Myocyte (in vitro differentiated cells): ENCODE results near the gene PTPRS. TPM values are rescaled to one million over a fixed set of nuclear protein-coding genes. Genes with fewer than 3 reads are reported as not detected.
A peak's percentile ranks its signal among the peaks of the same experiment; 100 is the strongest.
"Not testable (repeated sequence)": the region's sequence is repeated elsewhere in the genome, so short reads cannot be mapped to it uniquely, and the experiment has no call there.

Experiments used
- DNase-seq: peaks from one replicate; pipeline ENCODE4 v3.0.0-alpha.2; 2012; ENCODE audit warnings: low read depth
- polyA plus RNA-seq: library from polyadenylated mRNA; unstranded; fragments of >200 nt; gene quantifications from one replicate; pipeline ENCODE4 v1.2.1, GENCODE V29; 2012; ENCODE audit warnings: missing spikeins
- total RNA-seq: library from RNA; depleted of rRNA; stranded (reverse); fragments of >200 nt; gene quantifications from 2 replicates; pipeline ENCODE4 v1.2.3, GENCODE V29; 2014

The PTPRS gene
- total RNA-seq = 104 and 161 TPM in 2 replicates
- 27.8 TPM for polyA plus RNA-seq

DNA sequence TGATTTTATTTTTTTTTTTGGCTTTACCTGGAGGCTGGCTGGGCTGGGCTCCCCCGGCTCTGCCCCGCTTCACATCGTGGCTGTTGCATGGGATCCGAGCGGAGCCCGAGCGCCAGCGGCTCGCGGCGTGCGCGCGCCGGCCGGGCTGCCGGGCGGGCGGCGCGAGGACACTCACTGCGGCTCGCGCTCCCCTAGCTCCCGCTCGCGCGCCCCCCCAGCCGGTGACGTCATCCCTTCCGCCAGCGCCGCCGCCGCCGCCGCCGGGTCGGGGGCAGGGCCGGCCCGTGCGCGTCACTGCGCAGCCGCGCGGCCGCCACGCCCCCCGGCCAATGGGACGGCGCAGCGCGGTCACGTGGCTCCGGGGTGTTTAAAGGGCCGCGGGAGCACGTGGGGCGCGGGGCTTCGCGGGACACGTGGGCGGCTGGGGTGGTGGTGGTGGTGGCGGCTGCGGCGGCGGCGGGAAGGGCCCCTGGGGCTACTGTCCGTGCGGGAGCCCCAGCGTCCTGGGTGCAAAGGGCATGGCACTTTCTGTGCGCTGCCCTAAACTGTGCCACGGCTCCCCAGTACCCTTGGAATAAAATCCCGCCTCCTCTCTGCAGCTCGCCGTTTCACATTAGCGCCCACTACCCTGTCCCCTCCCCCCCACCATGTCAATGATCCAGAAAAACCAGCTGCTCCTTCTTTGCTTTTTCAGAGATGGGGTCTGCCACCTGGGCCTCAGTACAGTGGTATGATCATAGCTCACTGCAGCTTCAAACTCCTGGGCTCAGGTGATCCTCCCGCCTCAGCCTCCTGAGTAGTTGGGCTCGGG is at the start of gene PTPRS:
Gene PTPRS, minus strand, starts transcription at position 176 of the 811 bp plus-strand sequence. CDS start 54,672 bp downstream, outside the sequence.
- peak; percentile 78 for DNase-seq

DNA sequence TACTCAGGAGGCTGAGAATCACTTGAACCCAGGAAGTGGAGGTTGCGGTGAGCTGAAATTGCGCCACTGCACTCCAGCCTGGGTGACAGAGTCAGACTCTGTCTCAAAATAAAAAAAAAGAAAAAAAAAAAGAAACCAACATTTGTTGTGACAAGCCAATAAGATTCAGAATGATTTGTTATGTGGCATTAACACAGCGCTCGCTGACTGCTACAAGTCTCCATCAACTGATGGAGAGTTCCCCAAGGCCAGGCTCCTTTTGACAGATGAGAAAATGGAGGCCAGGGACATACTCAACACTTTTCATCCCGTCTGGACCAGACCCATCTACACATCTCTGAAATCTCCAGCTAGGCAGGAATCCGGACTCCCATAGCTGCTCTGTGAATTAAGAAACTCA is 48.7 kb upstream of the PTPRS start:
- no peak for DNase-seq

DNA sequence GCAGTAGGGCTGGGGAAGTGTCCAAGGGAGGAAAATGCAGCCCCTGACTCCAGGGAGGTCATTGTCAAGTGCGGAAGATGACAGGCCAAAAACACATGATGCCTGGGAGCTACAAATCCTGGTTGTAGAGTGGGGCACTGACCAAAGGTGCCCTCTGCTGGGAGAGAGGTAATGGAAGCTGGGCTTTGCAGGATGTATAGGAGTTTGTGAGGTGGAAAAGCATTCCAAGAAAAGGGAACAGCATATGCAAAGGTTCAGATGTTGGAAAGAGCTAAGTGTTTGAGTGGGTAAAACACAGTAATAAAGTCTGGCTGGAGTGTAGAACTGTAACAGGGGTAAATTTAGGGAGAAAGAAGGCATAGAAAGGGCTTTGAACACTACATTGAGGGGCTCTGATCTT is 46.9 kb upstream of the PTPRS start:
- no peak for DNase-seq

DNA sequence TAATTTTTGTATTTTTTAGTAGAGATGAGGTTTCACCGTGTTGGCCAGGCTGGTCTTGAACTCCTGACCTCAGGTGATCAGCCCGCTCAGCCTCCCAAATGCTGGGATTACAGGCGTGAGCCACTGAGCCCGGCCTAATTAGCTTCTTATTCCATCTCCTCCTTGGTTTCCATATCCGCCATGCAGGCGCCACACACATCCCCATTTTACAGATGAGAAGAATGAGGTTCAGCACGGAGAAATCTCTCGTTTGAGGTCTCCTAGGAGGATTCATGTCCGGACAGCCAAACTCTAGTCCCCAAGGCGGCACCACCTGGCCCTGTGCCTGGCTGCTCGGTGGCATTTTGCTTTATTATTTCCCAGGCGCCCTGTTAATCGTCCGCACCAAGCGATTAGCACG is 46.2 kb upstream of the PTPRS start:
- DNase-seq = no peak

DNA sequence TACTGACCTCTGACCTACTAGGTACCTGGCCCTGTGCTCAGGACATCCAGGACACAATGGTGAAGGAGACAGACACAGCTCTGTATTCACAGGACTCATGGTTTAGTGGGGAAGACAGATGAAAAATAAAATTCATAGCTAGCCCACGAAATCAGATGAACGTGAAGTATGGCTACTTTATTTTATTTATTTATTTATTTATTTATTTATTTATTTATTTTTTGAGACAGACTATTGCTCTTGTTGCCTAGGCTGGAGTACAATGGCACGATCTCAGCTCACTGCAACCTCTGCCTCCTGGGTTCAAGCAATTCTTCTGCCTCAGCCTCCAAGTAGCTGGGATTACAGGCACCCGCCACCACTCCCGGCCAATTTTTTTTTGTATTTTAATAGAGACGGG is 40.6 kb upstream of the PTPRS start:
- DNase-seq = not testable (repeated sequence)

DNA sequence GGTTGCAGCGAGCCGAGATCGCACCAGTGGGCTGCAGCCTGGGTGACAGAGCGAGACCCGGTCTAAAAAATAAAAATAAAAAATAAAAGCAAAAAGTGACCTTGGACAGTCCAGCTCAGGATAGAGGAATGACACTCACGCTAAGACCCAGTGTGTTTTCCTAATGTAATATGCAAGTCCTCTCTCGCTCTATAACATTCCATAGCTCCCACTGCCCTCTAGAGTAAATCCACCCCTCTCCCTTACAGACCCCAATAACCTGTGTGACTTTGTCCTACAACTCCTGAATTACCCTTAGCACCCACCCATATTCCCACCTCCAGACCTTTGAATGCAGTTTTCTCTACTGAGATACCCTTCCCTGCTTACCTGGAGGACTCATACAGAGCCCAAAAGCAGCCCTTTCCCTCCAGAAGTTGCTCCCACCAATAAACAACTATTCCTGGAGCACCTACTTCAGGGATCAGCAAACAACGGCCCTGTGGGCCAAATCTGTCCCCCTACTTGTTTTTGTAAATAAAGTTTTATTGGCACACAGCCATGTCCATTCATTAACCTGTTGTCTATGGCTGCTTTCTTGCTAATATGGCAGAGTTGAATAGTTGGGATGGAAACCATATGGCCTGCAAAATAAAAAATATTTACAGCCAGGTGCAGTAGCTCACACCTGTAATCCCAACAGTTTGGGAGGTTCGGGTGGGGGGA is 39.8 kb upstream of the PTPRS start:
- no peak for DNase-seq

DNA sequence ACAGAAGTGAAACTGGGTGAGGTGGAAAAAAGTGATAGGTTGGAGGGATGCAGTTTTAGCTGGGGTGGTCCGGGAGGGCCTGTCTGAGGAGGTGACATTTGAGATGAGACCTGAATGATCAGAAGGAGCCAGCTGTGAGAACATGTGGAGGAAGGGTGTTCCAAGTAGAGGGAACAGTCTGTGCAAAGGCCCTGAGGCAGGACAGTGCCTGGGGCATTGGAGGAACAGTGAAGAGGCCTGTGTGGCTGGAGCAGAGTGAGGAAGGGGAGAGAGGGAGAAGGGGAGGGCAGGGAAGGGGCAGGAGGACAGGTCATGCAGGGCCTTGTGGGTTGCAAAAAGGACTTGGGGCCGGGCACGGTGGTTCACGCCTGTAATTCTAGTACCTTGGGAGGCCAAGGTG is 36.3 kb upstream of the PTPRS start:
- DNase-seq = no peak

DNA sequence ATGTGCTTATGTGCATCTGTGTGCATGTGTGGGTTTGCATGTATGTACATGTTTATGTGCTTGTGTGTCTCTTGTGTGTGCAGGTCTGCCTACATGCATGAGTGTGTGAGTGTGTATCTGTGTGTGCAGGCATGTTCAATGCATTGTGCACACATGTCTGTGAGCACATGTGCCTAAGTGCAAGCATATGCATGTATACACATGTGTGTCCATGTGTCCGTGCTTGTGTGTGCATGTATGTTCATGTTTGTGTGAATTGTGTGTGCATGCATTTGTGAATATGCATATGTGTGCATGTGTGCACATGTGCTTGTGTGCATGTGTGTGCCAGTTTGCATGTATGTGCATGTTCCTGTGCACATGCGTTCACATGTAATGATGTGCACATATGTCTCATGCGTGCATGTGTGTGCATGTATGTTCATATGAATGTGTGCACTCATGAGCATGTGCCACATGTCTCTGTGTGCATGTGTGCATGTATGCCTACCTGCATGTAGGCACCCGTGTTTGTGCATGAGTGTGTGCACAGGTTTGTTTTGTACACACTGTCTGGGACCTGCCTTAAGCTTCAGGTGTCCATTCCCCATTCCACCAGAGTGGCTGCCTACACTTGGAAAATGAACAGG is 32.1 kb upstream of the PTPRS start:
- DNase-seq = no peak

DNA sequence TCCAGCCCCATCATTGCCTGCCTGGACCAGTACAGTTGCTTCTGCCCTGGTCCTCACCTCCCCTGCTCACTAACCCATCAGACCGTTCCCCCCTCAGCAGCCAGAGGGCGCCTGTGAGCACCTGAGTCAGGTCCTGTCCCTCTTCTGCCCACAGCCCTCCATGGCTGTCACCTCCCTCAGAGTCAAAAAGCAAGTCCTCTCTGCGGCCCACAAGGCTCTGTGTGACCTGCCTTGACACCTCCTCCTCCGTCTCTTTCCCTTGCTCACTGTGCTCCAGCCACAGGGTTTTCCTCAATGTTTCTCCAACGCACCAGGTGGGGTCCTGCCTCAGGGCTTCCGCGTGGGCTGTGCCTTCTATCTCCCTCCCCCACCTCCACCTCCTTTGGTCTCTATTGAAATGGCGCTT is 29.4 kb upstream of the PTPRS start:
- peak; percentile 38 for DNase-seq

DNA sequence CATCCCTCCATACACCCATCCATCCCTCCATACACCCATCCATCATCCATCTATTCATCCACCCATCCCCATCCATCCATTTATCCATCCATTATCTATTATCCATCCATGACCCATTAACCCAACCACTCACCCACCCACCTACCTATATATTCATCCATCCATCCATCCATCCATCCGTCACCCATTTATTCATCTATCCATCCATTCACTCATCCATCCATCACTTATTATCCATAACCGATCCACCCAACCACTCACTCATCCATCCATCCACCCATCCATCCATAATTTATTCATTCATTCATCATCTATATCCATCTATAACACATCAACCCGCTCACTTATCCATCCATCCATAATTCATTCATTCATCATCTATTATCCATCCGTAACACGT is 28.7 kb upstream of the PTPRS start:
- no peak for DNase-seq

DNA sequence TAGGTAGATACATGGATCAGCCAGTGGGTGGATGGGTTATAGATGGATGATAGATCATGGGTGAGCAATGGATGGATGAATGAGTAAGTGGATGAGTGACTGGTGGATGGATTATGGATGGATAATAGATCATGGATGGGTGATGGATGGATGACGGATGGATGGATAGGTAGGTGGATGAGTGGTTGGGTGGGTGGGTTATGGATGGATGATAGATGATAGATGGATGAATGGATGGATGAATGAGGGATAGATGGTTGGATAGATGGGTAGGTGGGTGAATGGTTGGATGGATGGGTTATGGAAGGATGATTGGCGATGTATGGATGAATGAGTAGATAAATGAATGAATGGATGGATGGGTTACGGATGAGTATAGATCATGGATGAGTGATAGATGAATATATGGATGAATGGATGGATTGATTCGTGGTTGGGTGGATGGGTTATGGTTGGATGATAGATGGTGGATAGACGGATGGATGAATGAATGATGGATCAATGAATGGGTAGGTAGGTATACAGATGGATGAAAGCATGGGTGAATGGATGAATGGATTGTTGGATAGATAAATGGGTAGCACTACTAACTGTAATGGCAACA is 27.0 kb upstream of the PTPRS start:
- DNase-seq = no peak

DNA sequence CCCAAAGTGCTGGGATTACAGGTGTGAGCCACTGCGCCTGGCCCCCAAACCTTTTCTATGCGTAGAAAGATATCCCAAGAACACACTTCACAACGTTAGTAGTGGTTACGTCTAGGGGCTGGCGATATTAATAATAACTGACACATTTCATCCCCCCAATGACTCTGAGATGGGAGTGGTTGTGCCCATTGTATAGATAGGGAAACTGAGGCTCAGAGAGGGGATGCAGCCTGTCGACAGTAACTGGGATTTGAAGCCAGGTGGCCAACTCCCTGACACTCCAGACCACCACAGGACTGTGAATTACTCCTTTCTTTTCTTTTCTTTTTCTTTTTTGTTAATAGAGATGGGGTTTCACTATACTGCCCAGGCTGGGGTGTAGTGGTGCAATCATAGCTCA is 25.3 kb upstream of the PTPRS start:
- DNase-seq = no peak

DNA sequence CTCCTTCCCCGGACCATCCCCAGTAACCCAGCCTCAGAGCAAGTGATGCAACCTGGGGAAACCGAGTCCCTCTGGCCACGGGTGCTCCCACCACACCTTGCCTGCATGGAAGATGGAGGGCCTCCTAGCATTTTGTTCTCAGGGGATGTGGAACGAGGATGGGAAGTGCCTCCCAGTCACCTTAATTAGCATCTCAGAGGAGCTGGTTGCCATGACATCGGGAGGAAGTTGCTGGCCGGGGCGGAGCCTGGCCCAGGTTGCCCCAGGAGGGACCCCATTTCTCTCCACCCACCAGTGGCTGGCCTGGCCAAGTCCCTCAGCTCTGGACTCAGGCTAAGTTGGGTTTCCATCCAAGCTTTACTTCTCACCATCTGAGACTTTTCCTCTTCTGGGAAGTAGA is 24.1 kb upstream of the PTPRS start:
- DNase-seq = no peak

DNA sequence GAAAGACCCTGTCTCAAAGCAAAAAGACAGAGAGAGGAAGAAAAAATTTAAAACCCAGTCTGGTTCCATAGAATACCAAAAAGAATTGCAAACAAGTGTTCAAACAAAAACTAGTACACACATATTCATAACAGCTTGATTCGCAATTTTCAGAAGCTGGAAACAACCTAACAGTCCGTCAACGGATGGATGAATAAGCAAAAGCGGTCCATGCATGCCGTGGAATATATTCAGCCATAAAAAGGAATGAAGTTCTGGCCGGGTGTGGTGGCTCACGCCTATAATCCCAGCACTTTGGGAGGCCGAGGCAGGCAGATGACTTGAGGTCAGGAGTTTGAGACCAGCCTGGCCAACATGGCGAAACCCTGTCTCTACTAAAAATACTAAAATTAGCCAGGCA is 21.2 kb upstream of the PTPRS start:
- DNase-seq = not testable (repeated sequence)

DNA sequence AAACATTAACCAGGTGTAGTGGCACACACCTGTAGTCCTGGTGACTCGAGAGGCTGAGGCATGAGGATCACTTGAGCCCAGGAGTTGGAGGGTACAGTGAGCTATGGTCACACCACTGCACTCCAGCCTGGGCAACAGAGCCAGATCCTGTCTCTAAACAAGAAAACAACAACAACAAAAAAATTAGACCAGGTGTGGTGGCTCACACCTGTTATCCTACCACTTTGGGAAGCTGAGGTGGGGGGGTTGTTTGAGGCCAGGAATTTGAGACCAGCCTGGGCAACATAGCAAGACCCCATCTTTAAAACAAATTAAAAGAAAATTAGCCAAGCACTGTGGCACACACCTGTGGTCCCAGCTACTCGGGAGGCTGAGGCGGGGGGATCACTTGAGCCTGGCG is 20.8 kb upstream of the PTPRS start:
- no peak for DNase-seq

DNA sequence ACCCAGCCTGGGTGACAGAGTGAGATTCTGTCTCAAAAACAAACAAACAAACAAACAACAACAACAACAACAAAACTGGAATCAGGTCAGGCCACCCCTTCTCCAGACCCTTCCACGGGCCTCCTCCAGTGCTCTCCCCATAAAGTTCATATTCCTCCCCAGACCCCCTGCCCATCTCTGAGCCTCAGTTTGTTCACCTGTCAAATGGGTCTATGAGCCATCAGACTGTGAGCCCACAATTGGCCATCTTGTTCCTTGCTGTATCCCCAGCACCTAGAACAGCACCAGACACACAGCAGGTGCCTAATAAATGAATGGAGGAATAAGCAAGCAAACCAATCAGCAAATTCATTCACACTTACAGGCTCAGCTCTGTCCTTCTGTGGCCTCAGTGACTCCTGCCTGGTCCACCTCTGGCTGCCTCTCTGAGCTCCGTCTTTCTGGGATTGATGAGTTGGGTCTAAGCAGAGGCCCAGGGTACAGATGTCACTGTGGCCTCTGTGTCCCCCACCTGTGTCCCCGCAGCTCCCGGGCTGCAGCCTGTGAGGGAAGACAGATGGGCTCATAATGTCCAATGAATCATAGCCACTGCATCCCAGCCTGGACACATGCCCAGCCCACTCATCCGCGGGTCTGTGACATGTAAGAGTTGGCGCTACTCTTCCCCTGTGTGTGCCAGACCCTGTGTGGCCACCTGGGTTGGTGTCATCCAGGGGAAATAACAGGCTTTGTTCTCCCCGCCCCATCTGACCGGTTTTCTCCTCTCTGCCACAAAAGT is 19.6 kb upstream of the PTPRS start:
- peak; percentile 90 for DNase-seq

DNA sequence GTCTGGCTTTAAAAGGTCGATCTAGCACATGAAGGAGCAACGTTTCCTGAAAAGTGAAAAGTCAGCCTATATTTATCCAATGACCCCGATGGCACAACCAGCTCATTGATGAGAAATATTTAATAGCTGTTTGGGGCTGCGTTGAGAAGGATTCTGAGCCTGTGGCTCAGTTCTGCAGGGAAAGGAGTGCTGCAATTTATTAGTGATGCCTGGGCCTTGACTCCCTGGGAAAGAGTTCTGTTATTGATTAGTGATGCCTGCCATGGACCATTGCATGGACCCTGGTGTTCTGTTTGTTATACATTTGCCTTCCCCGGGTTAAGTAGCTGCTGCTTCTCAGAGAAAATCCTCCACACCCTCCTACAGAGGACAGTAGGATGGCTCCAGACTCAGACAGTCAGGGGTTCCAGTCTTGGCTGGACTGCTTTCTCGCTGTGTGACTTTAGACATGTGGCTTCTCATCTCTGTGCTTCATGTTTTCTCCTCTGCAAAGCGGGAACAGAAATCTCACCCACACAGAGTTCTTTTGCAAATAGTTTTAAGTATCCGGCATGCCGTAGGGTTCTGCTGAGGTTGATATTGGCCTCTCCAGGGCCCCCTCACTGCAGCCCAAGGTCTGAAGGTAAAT is 17.7 kb upstream of the PTPRS start:
- no peak for DNase-seq

DNA sequence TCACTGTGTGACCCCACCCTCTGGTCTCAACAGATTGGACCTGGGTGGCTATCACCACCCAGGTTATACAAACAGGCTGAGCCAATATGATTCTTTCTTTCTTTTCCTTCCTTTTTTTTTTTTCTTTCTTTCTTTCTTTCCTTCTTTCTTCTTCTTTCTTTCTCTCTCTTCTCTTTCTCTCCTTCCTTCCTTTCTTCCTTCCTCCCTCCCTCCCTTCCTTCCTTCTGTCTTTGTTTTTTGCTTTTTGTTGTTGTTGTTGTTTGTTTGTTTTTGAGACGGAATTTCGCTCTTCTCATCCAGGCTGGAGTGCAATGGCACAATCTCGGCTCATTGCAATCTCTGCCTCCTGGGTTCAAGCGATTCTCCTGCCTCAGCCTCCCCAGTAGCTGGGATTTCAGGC is 17.0 kb upstream of the PTPRS start:
- DNase-seq = no peak

DNA sequence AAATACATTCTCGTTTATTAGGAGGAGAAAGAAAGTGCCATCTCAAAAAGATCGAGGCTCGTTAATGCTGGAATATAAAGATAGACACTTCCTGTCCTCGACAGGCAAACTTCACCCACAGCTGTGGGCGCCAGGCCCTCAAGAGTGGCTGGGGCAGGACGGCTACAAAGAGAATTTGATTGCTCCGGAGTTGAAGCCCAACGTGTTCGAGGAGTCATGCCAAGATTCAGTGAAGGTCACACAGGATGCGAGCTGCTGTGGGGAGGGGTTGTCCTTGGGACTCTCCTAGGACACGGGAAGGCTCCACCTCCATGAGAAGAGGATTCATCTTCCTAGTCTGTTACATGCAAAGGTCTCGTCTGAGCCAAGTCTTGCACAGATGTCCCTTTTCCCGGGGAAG is 16.3 kb upstream of the PTPRS start:
- DNase-seq = no peak

DNA sequence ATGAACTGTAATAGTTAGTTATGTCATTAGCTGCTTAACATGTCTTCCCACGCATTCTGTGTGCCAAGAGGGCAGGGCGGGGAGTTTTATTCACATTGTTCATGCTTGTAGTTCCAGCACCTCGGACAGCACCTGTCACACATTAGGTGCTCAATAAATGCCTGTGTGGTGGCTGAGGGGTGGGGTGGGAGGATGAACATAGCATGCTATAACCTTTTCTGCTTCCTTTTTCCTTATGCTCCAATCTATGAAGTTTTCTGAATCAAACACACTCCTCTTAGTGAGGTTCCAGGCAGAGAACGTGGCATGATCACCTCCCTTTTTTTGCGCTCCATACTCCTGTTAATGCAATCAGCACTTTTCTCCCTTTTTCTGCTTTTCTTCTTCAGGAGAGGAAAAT is 15.8 kb upstream of the PTPRS start:
- no peak for DNase-seq

DNA sequence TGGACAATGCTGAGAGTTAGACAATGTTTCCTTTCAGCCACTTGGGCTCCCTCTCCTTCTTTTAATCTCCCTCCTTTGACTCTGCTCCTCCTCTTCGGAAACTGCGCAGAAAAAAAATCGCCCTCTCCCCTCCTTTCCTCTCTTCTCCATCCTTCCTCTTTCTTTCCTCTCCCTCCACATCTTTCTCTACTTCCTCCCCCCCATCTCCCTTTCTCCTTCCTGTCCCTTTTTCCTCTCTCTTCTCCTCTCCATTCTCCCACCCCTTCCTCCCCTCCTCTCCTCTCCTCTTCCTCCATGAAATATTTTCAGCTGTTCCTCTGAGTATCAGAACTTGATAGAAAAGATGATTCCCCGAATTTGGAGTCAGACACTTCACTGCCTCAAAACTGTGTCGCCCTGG is 15.1 kb upstream of the PTPRS start:
- DNase-seq = no peak
